Progenitor cell of endocrine pancreas (in vitro differentiated cells): ENCODE measurements around the gene CTBP1. TPM values are rescaled to one million over a fixed set of nuclear protein-coding genes. Genes with fewer than 3 reads are reported as not detected.

Experiments
- DNase-seq: peaks from one replicate; pipeline ENCODE4 v3.0.0; 2021; ENCODE audit warnings: low spot score; ENCODE audit not compliant: unreplicated experiment
- H3K27ac Mint-ChIP-seq: 2 replicates; pipeline ENCODE4 v1.8.0; 2021; ENCODE audit warnings: mild to moderate bottlenecking, moderate library complexity, mixed read lengths
- H3K27me3 Mint-ChIP-seq: 2 replicates; pipeline ENCODE4 v1.8.0; 2021; ENCODE audit warnings: mixed read lengths
- H3K36me3 Mint-ChIP-seq: 2 replicates; pipeline ENCODE4 v1.8.0; 2022; ENCODE audit warnings: mixed read lengths; ENCODE audit not compliant: insufficient read depth
- H3K4me1 Mint-ChIP-seq: 2 replicates; pipeline ENCODE4 v1.8.0; 2021; ENCODE audit warnings: low read depth, mixed read lengths
- H3K4me3 Mint-ChIP-seq: 2 replicates; pipeline ENCODE4 v1.8.0; 2021; ENCODE audit warnings: low read depth, mild to moderate bottlenecking, moderate library complexity, mixed read lengths
- H3K9me3 Mint-ChIP-seq: 2 replicates; pipeline ENCODE4 v1.8.0; 2021; ENCODE audit warnings: low read depth, mixed read lengths
- total RNA-seq: library from RNA; stranded (reverse); gene quantifications from 2 replicates; pipeline ENCODE4 v1.2.1, GENCODE V29; 2021
- TF ChIP-seq, protein P1 (sequence below): fragments of 200-600 bp; sonication (generic); IDR thresholded peaks from one replicate; pipeline ENCODE4 v1.5.0; 2021; ENCODE audit warnings: antibody characterized with exemption, mild to moderate bottlenecking; ENCODE audit not compliant: unreplicated experiment

Gene CTBP1
- total RNA-seq, 1 donor from 2014 or later = 199 TPM

DNA sequence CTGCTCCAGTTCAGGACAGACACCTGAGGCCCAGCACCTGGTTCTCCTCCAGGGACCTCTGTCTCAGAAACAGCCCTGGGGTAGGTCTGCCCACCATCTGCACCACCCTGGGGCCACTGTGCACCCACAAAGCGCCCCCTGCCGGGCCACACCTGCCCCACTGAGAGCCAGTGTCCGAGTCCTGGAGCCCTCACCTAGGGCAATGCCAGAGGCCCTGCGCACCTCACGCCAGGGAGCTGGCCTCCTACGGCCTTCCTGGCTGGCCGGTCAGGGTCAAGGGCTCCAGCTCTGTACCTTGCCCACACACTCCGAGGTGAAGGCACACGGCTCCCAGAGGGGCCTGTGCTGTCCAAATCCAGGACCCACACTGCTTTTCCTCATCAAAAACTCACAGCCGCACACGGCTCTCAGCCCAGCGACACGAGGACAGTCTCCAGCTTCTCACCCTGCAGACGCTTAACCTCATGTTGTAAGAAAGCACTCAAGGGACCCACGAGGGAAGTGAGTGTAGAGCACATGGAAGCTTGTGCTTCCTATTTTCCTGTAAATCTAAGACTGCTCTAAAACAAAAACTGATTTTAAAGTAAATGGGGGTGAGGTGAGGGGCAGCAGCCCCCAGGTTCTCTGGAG is 5.4 kb downstream of the CTBP1 start:
- H3K36me3 Mint-ChIP-seq = peaks cover 10% of the 10 kb centered on the region

DNA sequence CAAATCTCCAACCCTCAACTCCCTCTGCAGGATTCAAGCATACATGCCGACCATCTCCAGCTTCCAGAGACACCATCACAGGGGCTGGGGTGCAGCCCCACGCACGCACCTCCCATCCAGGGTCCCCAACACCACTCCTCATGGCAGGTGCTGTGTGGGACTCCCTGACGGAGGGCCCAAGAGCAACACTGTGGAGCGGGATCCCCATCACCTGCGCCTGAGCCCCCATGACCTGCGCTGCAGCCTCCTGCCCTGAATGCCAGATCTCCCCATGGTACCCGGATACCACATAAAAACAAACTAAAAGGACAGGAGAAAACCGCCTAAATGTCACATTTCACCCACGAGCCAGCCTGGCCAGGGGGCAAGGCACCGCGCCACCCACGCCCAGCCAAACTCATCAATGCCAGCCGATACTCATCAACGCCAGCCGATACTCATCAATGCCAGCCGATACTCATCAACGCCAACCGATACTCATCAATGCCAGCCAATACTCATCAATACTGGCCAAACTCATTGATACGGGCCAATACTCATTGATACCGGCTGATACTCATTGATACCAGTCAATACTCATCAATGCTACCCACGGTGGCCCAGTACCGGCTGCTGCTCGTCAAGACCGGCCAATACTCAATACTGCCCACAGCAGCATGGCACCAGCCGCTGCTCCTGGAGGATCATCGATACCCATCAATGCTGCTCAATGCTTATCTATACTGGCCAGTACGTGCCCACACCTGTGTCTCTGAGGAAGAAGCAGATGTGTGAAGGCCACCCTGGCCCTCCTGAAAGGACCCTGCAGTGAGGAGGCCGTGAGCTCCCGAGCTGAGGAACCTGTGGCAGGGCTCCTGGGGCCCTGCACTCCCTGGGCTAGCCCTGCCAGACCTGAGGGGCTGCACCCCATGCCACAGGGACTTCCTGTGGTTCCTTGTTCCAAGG is 6.2 kb downstream of the CTBP1 start:
- TF ChIP-seq, protein P1, sequence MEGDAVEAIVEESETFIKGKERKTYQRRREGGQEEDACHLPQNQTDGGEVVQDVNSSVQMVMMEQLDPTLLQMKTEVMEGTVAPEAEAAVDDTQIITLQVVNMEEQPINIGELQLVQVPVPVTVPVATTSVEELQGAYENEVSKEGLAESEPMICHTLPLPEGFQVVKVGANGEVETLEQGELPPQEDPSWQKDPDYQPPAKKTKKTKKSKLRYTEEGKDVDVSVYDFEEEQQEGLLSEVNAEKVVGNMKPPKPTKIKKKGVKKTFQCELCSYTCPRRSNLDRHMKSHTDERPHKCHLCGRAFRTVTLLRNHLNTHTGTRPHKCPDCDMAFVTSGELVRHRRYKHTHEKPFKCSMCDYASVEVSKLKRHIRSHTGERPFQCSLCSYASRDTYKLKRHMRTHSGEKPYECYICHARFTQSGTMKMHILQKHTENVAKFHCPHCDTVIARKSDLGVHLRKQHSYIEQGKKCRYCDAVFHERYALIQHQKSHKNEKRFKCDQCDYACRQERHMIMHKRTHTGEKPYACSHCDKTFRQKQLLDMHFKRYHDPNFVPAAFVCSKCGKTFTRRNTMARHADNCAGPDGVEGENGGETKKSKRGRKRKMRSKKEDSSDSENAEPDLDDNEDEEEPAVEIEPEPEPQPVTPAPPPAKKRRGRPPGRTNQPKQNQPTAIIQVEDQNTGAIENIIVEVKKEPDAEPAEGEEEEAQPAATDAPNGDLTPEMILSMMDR = no peak
- DNase-seq = peak; percentile 7
- H3K27ac Mint-ChIP-seq = no peak overlapping the region

More for the DNA sequence above, 5.4 kb downstream of the CTBP1 start:
- peaks cover 26% of the 10 kb centered on the region for H3K4me1 Mint-ChIP-seq
- H3K27ac Mint-ChIP-seq = no peak overlapping the region
- no peak overlapping the region for H3K4me3 Mint-ChIP-seq
- TF ChIP-seq, protein P1 = no peak
- no peaks in the 10 kb centered on the region for H3K27me3 Mint-ChIP-seq
- no peaks in the 10 kb centered on the region for H3K9me3 Mint-ChIP-seq
- peak; percentile 8 for DNase-seq

GRCh38 chr4:1241936-1242505 is 6.9 kb downstream of the CTBP1 start:
- Mint-ChIP-seq H3K9me3 (no peaks in the 10 kb centered on the region), H3K27ac (no peak overlapping the region), H3K36me3 (peaks cover 10% of the 10 kb centered on the region), H3K27me3 (no peaks in the 10 kb centered on the region), H3K4me1 (peaks cover 24% of the 10 kb centered on the region), H3K4me3 (no peak overlapping the region)
- DNase-seq = no peak
- TF ChIP-seq, protein P1 = no peak

More for the DNA sequence above, 6.2 kb downstream of the CTBP1 start:
- H3K36me3 Mint-ChIP-seq = peaks cover 10% of the 10 kb centered on the region
- H3K27me3 Mint-ChIP-seq = no peaks in the 10 kb centered on the region
- no peaks in the 10 kb centered on the region for H3K9me3 Mint-ChIP-seq
- H3K4me1 Mint-ChIP-seq = peaks cover 26% of the 10 kb centered on the region
- H3K4me3 Mint-ChIP-seq = no peak overlapping the region

- Mint-ChIP-seq H3K27ac (no peak overlapping the region), H3K4me1 (peaks cover 19% of the 10 kb centered on the region), H3K4me3 (no peak overlapping the region), H3K9me3 (no peaks in the 10 kb centered on the region), H3K36me3 (peaks cover 10% of the 10 kb centered on the region), H3K27me3 (no peaks in the 10 kb centered on the region)
- TF ChIP-seq, protein P1 = no peak
- DNase-seq = no peak
These were observed 7.4 kb downstream of the CTBP1 start for GRCh38 chr4:1241466-1241935.
